ENCODE measurements around the gene USP25. TPM values are rescaled to one million over a fixed set of nuclear protein-coding genes. Genes with fewer than 3 reads are reported as not detected.

Gene USP25
- total RNA-seq, 1 experiment from 2014 or later, result 26.1 TPM

GRCh38 chr21:15893902-15894301 is 164.1 kb downstream of the USP25 start:
- no peak for ATAC-seq
- H3K27ac ChIP-seq (ENCODE audit: low read length), result no peak overlapping the region
- no peak for DNase-seq (ENCODE audit: low read depth, low spot score)
- in situ Hi-C loops (cut with HindIII; ENCODE audit: low pct_unique_long_range_greater_than_20kb, low sequenced_read_pairs) (no loop called here), intact Hi-C loops (cut with micrococcal nuclease; ENCODE audit: unreplicated experiment) (no loop called here)
- no TSS peak for BruUV-seq (replicated peaks)
- no peaks in the 10 kb centered on the region for H3K9me3 ChIP-seq (ENCODE audit: control insufficient read depth, insufficient read depth, low read depth, low read length)
- H3K36me3 ChIP-seq (ENCODE audit: control insufficient read depth, insufficient read depth, low read length), result no peaks in the 10 kb centered on the region
- POLR2A ChIA-PET, result no interaction called here
- H3K27me3 ChIP-seq (ENCODE audit: control insufficient read depth, insufficient read depth, low read length), result no peaks in the 10 kb centered on the region
- TF ChIP-seq SIN3A (IDR thresholded peaks at IDR 0.05; ENCODE audit: borderline replicate concordance, insufficient read depth, low read depth, low read length) (no peak), CTCF (IDR thresholded peaks at IDR 0.05) (no peak), POLR2AphosphoS5 (IDR thresholded peaks at IDR 0.05; ENCODE audit: low read depth, low read length) (no peak), REST (IDR thresholded peaks at IDR 0.05; ENCODE audit: insufficient read depth in 1 of 2, low read depth in 2 of 2, low read length in 1 of 2) (no peak), TCF7L2 (IDR thresholded peaks at IDR 0.05; ENCODE audit: low read depth, low read length) (no peak)
- H3K4me3 ChIP-seq (ENCODE audit: low read depth in 2 of 2, low read length in 2 of 2), result no peak overlapping the region
- CTCF ChIA-PET, result no interaction called here
- H3K4me1 ChIP-seq (ENCODE audit: control insufficient read depth, insufficient read depth, low read length), result no peaks in the 10 kb centered on the region

GRCh38 chr21:15894596-15894995 is 164.8 kb downstream of the USP25 start:
- BruUV-seq (replicated peaks), result no TSS peak
- Histone ChIP-seq H3K27ac (ENCODE audit: low read length) (no peak overlapping the region), H3K4me1 (ENCODE audit: control insufficient read depth, insufficient read depth, low read length) (no peaks in the 10 kb centered on the region), H3K27me3 (ENCODE audit: control insufficient read depth, insufficient read depth, low read length) (no peaks in the 10 kb centered on the region), H3K9me3 (ENCODE audit: control insufficient read depth, insufficient read depth, low read depth, low read length) (no peaks in the 10 kb centered on the region), H3K36me3 (ENCODE audit: control insufficient read depth, insufficient read depth, low read length) (no peaks in the 10 kb centered on the region), H3K4me3 (ENCODE audit: low read depth in 2 of 2, low read length in 2 of 2) (no peak overlapping the region)
- TF ChIP-seq TCF7L2 (IDR thresholded peaks at IDR 0.05; ENCODE audit: low read depth, low read length) (no peak), SIN3A (IDR thresholded peaks at IDR 0.05; ENCODE audit: borderline replicate concordance, insufficient read depth, low read depth, low read length) (no peak), POLR2AphosphoS5 (IDR thresholded peaks at IDR 0.05; ENCODE audit: low read depth, low read length) (no peak), REST (IDR thresholded peaks at IDR 0.05; ENCODE audit: insufficient read depth in 1 of 2, low read depth in 2 of 2, low read length in 1 of 2) (no peak), CTCF (IDR thresholded peaks at IDR 0.05) (no peak)
- ChIA-PET POLR2A (no interaction called here), CTCF (no interaction called here)
- DNase-seq (ENCODE audit: low read depth, low spot score), result no peak
- ATAC-seq, result no peak
- in situ Hi-C loops (cut with HindIII; ENCODE audit: low pct_unique_long_range_greater_than_20kb, low sequenced_read_pairs) (no loop called here), intact Hi-C loops (cut with micrococcal nuclease; ENCODE audit: unreplicated experiment) (no loop called here)

Measured in Panc1 (cell line).